RCC 7860 (cell line): ENCODE data around the gene EEF1AKMT1.
"Not testable (repeated sequence)": the region's sequence is repeated elsewhere in the genome, so short reads cannot be mapped to it uniquely, and the experiment has no call there.

Experiments used
- DNase-seq: peaks from one replicate; pipeline ENCODE4 v3.0.0-alpha.2; 2015; ENCODE audit warnings: low spot score
- FAIRE-seq: peaks from 2 replicates; lab custom pipeline; 2012; peaks lifted over from hg19 to GRCh38; lab: Jason Lieb, UNC

Gene EEF1AKMT1

DNA sequence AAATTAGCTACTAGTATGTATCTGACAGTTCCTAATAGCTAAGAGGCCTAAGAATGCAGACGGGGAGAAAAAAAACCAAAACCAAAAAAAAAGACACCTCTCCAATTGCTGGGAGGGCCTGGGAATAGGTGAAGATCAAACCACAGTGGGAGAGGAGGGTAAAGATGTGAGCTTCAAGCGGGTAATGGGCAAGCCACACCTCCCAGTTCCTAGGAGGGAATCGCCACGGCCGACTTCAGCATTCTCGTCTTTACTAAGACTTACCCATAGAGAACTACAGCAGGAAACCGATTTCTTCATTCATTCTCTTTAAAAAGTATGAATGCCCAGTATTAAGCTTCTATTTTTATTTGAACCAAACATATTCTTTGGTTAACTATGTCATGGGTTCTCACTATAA is 5.6 kb upstream of the EEF1AKMT1 start:
- no peak for DNase-seq
- FAIRE-seq: no peak

DNA sequence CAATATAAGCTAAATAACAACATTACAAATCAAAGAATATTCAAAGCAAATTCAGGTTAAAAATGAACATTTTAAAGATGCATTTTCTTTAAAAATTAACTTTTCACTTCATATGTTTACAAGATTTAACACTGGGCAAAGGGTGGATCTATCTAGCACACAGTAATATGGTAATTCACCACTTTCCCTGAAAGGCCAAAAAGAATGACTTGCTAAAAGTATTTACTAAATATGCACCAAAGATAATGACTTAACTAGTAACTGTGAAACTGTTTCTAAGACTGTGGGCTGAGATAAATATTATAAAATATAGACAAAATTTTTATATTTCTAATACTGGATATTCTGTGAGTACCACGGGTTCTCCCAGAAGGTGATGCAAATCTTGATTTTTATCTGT is 4.5 kb upstream of the EEF1AKMT1 start:
- DNase-seq (no peak), FAIRE-seq (no peak)

DNA sequence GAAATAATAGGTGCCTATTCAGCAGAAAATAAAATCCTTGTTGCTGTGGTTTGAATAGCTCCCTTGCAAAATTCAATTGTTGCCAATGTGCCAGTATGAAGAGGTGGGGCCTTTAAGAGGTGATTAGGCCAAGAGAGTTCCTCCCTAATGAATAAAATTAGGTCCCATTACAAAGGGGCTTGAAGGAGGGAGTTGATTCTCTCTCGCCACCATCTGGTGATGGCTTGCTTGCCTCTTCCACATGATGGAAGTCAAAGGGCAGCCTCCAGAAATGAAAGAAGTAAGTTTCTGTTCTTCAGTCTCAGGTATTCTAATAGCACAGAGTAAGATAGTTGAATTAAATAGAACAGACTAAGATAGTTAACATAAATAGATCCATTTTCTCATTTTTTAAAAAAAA is 3.0 kb upstream of the EEF1AKMT1 start:
- no peak for FAIRE-seq
- DNase-seq: no peak

DNA sequence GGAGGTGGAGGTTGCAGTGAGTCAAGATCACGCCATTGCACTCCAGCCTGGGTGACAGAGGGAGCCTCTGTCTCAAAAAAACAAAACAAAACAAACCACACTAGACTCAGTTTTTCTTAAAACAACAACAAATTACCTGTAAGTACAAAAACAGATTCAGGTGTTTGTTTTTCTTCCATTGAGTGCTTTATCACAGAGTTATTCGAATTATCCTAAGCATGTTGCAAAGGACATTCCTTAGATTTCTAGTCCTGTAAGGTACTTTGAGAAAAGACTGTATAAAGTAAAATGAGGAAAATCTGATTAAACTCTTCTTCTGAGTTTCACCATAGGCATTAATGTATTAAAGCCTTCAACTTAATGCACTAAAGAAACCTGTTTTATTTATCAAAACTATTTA is 2.2 kb upstream of the EEF1AKMT1 start:
- no peak for FAIRE-seq

DNA sequence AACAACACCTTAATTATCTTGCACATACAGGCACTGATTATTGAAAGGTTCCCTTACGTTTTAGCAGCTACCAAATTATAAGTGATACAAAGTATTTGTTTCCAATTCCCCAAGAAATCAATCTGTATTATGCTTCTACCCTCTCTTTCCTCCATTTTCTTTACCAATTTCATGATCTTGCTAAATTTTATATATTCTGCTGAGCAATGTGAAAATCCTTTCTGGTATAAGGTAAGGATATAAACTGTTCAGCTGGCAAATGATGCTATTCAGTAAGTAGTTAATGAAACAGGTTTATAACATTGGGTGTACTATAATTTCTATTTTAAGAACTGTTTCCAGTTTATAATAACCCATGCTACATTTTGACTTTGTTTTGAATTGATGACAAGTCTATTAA is 985 bp upstream of the EEF1AKMT1 start:
- FAIRE-seq: no peak
- DNase-seq: no peak

More for the DNA sequence above, 2.2 kb upstream of the EEF1AKMT1 start:
- DNase-seq: no peak

DNA sequence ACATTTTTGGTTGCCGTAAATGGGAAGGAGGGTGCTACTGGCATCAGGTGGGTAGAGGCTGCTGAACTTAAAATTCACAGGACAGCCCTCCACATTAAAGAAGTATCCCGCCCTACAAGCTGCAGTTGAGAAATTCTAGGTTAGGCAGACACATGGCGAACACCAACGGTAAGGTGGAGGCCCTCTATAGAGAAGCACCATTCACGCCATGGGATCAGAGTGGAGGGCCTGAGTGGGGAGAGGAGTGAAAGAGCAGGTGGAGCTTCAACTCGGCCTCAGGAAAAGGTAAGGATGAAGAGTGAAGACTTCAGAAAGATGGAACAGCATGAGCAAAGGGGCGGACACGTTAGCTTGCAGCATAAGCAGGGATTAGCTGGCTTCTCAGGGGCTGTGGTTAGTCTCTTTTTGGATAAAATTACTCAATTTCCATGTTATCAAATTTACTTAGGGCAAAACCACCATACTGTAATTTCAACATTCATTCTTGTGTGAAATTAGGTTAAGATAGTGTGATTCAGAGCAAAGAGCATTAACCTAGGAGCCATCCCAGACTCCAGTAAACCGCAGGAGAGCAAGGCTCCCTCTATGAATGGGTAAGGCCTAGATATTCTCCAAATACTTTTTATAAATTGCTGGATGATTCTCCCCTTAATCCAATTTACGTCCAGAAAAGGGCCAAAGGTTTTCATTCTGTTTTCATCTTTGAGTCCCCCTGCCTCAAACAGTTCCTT is 1.2 kb downstream of the EEF1AKMT1 start:
- no peak for DNase-seq
- FAIRE-seq: no peak

DNA sequence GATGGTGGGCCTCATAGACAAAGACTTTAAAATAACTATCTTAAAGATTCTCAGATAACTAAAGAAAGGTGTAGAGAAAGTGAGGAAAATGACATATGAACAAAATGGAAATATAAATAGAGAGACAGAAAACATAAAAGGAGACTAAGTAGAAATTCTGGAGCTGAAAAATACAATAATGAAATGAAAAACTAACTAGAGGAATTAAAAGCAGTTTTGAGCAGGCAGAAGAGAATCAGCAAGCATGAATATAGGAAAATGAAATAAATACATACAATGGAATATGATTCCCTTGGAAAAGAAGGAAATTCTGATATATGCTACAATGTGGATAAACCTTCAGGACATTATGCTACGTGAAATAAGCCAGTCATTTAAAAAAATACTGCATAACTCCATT is 3.9 kb downstream of the EEF1AKMT1 start:
- FAIRE-seq: no peak
- no peak for DNase-seq

DNA sequence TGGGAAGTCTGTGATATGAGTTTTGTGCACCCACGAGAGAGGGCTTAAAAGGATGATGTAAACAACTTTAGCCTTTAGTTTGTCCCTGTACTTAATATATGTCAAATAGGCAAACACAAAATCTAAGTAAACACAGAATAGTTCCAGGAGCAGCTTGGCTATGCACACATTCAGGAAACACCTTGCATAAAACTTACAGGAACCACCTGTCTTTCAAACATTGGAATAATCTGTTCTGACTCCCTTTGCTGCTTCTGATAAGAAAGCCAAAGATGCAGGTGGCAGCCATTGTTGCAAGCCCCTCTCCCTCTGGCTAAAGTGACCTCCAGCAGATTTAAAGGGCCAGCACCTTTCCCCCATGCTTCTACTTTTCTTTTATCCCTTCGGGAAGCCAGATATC is 4.7 kb downstream of the EEF1AKMT1 start:
- DNase-seq: no peak
- FAIRE-seq: no peak

DNA sequence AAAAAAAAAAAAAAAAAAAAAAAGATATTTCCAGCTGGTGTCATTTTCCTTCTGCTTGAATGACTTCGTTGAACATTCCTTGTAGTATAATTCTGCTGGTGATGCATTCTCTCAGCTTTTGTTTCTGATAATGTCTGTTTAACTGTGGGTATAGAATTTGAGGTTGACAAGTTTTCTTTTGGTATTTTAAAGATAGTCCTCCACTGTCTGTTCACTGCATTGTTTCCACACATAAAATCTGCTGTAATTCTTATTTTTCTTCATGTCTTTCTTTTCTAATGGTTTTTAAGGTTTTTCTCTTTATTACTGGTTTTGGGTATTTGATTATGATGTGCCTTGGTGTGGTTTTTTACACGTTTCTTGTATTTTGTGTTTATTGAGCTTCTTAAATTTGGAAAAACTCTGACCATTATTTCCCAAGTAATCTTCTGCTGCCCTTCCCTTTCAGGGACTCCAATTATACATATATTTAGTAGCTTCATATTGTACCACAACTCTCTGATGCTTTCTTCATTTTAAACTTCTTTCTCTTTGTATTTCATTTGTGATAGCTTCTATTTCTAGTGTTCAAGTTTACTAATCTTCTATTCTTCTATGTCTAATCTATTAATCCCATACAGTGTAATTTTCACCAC is 6.3 kb downstream of the EEF1AKMT1 start:
- no peak for FAIRE-seq
- DNase-seq: no peak

DNA sequence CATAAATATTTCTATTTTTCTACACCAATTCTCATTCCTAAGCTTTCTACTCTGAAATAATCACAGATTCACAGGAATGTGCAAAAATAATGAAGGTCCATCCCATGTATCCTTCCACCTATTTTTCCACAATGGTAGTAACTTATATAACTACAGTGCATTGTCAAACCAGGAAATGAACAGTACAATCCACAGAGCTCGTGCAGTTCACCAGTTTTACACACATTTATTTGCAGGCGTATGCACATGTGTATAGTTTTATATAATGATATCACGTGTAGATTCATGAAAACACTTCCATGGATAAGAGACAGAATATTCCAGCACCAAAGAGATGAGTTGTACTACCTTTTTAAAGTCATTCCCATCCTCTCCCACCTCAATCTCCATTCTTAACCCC is 12.9 kb downstream of the EEF1AKMT1 start:
- no peak for DNase-seq
- FAIRE-seq: no peak

DNA sequence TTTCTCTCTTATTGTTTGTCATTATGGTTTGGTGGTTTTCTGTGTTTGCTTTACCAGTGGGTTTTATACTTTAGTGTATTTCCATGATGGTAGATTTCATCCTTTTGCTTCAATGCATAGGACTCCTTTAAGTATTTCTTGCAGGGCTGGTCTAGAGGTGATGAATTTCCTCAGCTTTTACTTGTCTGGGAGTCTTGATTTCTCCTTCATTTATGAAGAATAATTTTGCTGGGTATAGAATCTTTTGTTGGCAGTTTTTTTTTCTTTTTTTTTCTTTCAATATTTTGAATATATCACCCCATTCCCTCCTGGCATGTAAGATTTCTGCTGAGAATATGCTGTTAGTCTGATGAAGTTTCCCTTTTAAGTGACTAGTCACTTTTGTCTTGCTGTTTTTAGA is 19.8 kb downstream of the EEF1AKMT1 start:
- no peak for DNase-seq
- FAIRE-seq: no peak

DNA sequence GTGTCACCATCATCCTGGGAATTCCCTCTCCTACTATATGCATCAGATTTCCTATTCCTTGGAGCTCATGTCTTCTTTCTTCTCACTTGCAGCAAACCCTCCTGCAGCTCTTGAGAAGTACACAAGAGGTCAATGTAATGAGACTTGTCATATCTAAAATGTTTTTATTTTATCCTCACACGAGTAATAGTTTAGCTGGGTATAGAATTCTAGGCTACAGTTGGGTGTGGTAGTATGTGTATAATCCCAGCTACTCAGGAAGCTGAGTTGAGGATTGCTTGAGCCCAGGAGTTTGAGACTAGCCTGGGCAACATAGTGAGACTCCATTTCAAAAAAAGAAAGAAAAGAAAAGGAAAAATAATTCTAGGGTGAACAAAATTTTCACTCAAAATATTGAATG is 24.4 kb downstream of the EEF1AKMT1 start:
- no peak for FAIRE-seq

DNA sequence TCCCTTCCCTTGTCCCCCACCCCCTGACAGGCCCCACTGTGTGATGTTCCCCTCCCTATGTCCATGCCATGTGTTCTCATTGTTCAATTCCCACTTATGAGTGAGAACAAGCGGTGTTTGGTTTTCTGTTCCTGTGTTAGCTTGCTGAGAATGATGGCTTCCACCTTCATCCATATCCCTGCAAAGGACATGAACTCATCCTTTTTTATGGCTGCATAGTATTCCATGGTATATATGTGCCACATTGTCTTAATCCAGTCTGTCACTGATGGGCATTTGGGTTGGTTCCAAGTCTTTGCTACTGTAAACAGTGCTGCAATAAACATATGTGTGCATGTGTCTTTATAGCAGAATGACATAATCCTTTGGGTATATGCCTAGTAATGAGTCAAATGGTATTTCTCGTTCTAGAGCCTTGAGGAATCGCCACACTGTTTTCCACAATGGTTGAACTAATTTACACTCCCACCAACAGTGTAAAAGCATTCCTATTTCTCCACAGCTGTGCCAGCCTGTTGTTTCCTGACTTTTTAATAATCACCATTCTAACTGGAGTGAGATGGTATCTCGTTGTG is 29.8 kb downstream of the EEF1AKMT1 start:
- DNase-seq, FAIRE-seq: not testable (repeated sequence)

More for the DNA sequence above, 24.4 kb downstream of the EEF1AKMT1 start:
- DNase-seq: no peak

DNA sequence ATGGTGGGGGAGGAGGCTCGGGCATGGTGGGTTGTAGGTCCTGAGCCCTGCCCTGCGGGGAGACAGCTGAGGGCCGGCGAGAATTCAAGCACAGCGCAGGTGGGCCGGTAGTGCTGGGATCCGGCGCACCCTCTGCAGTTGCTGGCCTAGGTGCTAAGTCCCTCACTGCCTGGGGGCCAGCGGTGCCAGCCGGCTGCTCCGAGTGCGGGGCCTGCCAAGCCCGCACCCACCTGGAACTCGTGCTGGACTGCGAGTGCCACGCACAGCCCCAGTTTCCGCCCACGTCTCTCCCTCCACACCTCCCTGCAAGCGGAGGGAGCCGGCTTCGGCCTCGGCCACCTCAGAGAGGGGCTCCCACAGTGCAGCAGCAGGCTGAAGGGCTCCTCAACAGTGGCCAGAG is 33.7 kb downstream of the EEF1AKMT1 start:
- DNase-seq: no peak
- FAIRE-seq: no peak

DNA sequence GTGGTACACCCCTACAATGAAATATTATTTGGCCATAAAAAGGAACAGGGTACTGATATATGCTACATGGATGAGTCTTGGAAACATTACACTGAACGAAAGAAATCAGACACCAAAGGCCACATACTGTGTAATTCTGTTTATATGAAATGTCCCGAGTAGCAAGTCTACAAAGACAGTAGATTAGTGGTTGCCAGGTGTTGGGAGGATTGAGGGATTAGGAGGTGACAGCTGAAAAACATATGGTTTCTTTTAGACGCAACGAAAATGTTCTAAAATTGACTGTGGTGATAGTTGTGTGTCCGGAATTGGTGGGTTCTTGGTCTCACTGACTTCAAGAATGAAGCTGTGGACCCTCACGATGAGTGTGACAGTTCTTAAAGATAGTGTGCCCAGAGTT is 35.1 kb downstream of the EEF1AKMT1 start:
- DNase-seq (no peak), FAIRE-seq (no peak)

DNA sequence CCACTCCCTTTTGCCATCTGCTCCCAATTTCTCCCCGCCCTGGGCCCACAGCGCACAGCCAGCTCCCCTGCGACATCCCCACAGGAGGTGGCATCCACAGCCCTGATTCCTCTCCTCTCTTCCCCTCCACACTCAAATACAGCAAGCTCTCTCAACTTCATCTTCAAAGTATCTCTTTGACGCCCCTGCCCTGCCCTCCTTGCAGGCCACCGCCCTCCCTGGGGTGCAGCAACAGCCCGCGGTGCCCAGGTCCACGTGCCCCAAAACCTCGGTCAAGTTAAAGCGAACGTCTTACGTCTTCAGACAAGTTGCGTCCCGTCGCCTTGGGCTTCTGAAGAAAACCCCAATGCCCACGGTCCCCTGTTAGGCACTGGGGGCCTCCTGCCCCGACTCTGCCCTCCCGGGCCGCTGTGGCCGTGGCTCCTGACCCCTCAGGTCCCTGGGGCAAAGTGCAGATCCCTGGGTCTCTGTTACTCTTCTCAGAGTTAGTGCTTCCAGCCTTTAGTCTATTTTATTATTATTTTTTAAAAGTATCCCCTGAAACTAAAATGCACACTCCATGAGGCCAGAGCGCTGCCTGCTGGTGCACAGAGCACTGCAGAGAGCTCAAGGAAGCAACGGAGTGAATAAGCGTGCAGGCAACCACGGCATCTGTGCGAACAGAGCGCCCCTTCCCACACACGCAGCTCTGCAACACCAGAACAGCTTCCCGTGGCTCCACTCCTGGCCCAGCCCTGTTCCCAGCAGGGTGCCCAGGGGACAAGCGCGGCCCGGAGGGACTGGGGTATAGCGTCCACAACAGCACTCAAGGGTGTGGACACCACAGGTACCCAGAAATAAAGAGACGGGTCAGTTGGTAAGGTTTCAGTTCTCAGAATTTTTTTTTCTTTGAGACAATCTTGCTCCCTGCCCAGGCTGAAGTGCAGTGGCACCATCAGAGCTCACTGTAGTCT is 43.9 kb downstream of the EEF1AKMT1 start:
- DNase-seq (no peak), FAIRE-seq (no peak)

DNA sequence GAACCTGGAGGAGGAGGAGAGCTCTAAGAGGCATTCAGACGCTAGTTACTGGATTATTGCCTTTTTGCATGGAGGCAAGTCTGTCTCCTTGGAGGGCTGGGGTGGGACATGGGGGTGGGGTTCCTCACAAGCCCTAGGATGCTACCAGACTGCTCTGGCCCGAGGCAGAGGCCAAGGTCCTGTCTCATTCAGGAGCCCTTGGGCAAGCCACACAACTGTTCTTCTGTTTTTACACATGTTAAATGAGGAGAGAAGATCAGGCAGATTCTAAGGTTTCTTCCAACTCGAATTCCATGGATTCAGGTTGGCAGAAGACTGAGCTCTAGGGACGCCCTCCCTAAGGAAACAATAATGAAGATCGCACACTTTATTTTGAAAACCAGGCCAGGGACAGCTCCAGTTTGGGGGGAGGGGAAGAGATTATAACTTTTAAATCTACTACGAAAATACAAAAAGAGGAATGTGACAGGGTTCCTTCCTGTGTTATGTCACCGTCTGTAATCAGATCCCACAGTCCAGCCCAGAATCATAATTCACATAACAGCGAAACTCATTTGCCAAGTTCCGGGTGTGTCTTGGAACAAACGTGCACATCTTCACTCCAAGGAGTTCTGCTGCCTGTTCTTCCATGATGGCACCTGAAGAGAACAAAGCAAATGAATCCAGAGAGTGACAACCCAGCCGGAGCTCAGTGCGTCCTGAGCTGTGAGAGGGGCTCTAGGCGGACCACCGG is 45.0 kb downstream of the EEF1AKMT1 start:
- no peak for FAIRE-seq
- DNase-seq: no peak

DNA sequence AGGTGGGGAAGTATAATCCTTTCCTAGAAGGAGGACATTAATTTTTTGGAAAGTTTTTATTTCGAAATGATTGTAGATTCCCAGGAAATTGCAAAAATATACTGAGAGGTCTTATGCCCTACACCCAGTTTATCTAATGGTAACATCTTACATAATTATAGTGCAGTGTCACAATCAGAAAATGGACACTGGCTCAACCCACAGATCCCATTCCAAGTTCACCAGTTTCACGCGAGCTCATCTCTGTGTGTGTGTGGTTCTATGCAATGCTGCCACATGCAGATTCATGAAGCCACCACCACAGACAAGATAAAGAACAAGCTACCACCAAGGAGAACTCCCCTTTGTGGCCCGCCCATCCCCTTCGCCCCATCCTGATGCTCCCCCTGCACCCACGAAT is 45.9 kb downstream of the EEF1AKMT1 start:
- FAIRE-seq (no peak), DNase-seq (no peak)

DNA sequence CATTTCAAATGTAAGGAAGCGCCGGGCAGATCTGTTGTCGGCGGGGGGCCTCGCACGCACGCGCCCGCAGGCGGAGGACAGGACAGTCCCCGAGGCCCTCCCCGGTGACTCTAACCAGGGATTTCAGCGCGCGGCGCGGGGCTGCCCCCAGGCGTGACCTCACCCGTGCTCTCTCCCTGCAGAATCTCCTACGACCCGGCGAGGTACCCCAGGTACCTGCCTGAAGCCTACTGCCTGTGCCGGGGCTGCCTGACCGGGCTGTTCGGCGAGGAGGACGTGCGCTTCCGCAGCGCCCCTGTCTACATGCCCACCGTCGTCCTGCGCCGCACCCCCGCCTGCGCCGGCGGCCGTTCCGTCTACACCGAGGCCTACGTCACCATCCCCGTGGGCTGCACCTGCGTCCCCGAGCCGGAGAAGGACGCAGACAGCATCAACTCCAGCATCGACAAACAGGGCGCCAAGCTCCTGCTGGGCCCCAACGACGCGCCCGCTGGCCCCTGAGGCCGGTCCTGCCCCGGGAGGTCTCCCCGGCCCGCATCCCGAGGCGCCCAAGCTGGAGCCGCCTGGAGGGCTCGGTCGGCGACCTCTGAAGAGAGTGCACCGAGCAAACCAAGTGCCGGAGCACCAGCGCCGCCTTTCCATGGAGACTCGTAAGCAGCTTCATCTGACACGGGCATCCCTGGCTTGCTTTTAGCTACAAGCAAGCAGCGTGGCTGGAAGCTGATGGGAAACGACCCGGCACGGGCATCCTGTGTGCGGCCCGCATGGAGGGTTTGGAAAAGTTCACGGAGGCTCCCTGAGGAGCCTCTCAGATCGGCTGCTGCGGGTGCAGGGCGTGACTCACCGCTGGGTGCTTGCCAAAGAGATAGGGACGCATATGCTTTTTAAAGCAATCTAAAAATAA is 52.1 kb downstream of the EEF1AKMT1 start:
- no peak for DNase-seq
- no peak for FAIRE-seq

DNA sequence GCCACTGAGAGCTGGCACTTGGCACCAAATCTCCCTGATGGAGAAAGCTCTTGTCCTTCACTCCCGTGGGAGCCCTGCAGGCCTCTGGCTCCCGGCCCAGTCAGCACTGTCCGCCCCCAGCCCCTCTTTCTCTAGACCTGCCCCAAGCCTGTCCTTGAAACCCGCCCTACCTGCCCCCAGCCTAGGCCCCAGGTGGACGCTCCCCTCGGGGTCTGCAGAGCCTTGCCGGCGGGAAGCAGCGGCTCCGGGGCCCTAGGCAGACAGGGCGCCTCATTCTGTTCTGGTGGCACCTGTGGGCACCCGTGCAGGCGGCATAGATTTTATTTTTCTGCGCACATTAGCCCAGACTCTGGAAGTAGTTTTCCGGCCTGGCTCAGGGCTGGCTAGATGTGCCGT is 52.7 kb downstream of the EEF1AKMT1 start:
- no peak for FAIRE-seq
- no peak for DNase-seq
